GM21619 (cell line): ENCODE results near the gene GABRD.

Experiments used
- ATAC-seq: cut with Tn5 transposase; IDR thresholded peaks from one replicate; pipeline ENCODE4 v1.9.1; 2021; ENCODE audit not compliant: unreplicated experiment

GABRD gene

DNA sequence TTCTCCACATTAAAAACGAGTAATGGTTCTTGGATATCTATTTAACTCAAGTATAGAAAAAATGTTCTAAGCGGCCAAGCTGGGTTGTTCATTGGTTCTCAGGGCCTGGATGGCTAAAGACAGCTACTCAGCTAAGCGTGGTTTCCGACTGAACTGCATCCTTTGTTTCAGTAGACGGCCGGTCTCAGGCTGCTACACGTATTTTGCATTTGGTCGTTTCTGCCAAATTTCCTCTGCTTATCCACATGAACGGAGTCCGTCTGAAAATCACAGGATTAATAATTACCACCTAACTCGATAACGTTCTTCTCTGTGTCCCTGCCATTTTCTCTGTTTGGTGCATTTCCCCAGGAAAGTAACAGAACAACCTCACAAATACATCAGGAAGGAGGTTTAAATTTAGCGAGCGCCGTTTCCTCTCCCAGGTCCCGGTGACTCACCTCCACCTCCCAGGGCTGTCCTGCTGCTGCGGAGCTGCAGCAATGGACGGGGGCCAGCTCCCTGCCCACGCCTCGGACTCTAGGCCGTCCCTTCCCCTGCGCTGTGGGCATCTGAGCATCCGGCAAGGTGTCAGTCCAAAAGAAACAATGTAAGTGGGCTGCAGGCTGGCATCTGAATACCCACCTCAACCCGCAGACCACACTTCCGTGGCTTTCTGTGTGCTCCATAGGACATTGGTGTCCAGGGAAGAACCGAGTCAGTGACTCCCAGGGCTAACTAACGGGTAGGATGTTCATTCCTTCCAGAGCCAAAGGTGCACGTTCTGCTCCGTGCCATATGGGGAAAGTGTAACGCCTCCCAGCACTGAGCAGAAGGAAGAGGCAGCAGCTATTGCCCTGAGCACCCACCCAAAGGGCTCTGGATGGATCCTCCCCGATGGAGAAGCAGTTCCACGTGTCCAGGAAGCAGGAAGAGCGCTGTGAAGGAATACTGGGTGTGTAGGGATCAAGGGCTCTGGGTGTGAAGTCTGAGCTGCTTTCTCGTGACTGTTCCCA is 4.1 kb upstream of the GABRD start:
- ATAC-seq, result no peak

DNA sequence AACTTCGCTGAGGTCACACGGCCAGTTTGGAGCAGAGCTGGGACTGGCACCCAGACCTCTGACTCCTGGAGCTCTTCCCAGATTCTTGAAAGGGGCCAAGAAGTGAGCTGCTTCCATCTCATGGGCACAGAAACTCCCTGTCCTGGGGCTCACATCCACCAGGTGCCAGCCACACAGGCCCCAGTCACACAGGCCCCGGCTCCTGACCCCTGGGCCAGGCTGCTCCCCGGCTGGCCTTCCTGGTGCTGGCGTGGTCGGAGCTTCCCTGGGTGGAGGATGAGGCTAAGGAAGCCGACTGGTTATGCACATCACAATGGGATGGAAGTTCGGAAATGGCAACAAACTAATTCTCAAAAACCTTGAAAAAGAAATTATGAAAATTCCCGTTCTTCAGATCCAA is 3.0 kb upstream of the GABRD start:
- no peak for ATAC-seq

GRCh38 chr1:2018217-2019171 is 651 bp upstream of the GABRD start:
- ATAC-seq, result no peak

DNA sequence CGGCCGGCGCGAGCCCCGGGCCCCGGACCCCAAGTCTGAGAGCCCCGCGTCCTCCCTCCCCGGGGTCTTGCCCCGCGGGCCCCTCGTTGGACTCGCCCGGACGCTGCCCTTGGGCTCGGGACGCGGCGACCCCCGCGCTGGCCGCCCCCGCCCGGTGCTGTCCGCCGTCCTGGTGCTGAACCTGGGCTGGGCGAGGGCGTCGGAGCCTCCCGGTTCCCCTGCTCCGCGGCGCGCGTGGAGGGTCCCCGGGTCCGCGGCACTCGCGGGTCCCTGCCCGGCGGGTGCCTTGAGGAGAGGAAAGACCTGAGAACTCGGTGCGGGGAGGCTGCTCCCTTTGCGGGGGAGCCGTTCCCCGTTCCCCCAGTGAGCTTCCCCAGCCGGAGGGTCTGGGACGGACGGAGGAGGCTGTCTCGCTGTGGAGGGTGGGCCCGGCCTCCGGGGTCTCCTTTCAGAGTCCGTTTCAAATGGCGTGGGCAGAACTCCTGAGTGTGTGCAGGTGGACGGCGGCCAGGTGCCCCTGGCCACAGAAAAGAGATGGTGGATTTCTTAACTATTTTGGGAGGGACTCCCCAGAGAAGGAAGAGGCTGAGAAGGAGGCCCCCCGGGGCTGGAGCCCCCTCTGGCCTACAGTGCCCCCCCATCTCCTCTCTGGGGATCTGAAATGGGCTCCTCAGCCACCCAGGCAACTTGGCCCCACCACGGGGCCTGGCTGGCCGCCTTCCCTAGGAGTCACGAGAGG is 595 bp downstream of the GABRD start:
- ATAC-seq, result no peak

GRCh38 chr1:2020310-2020655 is 1.1 kb downstream of the GABRD start:
- ATAC-seq, result no peak

DNA sequence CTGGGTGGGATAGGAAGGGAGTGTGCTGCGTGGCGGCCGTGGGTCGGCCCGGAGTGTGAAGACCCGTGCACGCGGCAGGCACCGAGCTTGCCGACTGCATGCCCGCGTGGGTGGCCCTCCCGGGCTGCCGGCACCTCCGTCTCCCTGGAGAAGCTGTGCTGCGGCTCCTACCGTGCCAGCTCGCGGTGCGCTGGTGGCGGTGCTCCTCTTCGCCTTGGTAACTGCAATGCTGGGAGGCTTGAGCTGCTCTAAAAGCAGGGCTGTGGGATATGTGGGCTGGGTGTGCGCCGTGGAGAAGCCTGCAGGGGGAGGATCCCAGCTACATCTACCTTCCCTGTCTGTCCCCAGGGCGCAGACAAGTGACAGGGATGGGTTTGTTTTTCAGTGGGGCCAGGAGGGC is 2.4 kb downstream of the GABRD start:
- no peak for ATAC-seq

GRCh38 chr1:2022063-2022770 is 3.1 kb downstream of the GABRD start:
- no peak for ATAC-seq

DNA sequence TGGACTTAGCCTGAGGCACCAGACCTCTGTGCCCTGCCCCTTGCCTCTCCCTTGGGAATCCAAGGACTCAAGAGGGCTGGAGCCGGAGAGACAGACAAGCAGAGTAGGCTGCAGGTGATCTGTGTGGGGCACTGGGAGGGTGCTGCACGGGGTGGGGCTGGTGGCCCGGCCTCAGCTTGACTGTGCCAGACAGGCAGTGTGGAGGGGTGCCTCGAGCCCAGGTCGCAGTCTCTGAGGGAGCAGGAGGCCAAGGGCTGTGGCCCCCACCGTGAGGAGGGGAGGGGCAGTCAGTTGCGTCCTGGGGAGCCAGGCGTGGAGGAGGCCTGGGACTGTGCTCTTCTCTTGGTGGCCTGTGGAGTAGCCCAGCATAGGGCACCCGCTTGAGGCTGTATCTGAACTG is 4.0 kb downstream of the GABRD start:
- ATAC-seq, result no peak

DNA sequence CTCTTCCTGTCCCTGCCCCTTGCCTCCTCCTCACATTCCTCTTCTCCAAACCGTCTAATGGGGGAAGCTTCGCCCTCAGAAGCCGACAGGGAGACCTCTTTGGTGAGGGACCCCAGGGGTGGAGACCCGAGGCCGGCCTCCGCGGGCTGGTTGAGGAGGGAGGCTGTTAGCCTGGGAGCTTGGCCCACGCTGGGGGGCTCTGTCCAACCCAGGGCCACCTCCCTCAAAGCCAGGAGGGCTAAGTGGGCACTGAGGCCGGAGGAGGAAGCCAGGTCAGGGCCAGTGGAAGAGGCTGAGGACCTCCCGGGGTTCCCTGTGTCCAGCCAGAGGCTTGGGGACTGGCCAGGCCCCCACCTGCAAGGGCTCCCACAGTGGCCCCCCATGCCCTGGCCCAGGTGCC is 5.3 kb downstream of the GABRD start:
- no peak for ATAC-seq

- ATAC-seq, result no peak
Measured at GRCh38 chr1:2024887-2025286, 5.7 kb downstream of the GABRD start.

GRCh38 chr1:2025491-2025981 is 6.4 kb downstream of the GABRD start:
- ATAC-seq, result no peak

DNA sequence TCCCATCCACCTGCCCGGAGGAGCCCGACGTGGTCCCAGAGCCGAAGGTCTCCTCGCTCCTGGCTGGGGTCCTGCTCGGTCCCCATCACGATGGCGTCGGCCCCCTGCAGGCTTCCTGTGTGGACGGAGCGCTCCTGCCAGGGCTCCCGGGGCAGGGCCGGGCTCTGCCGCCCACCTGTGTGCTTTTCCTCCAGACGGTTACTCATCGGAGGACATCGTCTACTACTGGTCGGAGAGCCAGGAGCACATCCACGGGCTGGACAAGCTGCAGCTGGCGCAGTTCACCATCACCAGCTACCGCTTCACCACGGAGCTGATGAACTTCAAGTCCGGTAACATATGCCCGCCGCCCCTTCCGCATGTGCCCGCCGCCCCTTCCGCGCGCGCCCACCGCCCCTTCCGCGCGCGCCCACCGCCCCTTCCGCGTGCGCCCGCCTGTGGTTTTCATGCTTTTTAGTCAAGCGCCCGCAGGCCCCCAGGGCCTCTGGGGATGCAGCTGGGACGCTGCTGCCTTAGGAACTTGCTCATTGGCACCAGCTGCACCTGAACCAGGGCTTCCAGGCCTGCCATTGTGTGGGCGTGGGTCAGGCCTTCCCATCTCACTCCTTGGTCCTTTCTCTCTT is 8.9 kb downstream of the GABRD start:
- ATAC-seq, result no peak

GRCh38 chr1:2028870-2029560 is 9.9 kb downstream of the GABRD start:
- ATAC-seq, result no peak

DNA sequence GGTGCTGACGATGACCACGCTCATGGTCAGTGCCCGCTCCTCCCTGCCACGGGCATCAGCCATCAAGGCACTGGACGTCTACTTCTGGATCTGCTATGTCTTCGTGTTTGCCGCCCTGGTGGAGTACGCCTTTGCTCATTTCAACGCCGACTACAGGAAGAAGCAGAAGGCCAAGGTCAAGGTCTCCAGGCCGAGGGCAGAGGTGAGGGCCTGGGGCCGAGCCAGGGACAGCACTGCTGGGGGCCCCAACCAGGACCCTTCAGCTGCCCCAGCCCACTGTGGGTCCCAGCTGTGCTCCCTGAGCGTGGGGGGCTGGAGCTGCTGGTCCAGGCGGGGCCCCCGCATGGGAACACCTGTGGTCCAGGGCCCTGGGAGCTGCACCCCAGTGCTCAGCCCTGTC is 10.4 kb downstream of the GABRD start:
- no peak for ATAC-seq

DNA sequence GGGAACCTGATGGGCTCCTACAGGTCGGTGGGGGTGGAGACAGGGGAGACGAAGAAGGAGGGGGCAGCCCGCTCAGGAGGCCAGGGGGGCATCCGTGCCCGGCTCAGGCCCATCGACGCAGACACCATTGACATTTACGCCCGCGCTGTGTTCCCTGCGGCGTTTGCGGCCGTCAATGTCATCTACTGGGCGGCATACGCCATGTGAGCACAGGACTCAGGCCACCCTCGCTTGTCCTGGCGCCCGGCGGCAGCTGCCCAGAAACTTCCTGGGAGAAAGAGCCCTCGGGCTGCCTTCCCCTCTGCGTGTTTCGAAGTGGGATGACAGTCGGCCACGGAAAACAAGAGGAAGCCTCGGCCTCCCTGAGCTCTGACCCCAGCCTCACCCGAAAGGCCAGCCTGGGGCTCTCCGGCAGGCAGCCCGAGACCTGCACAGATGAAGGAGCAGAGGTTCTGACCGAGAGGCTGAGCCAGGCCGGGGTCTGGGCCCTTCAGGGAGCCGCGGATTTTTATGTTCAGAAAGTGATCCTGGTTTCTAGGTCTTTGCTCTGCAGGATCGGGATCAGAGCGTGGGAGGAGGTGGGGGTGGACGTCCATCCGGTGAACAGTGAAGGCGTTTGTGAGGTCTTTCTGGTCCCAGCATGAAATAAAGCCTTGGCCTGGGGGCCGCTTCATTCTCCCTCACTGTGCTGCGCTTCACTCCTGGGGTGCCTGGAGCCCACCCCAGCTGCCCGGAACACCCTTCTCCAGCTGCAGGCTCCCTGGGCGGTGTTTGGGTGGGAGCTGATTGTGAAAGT is 11.1 kb downstream of the GABRD start:
- ATAC-seq, result no peak

- ATAC-seq, result no peak
Measured at GRCh38 chr1:2031546-2032540, 12.7 kb downstream of the GABRD start.

- no peak for ATAC-seq
Measured at GRCh38 chr1:2032737-2033136, 13.6 kb downstream of the GABRD start.
